ENCODE results near the gene JMJD7. TPM values are rescaled to one million over a fixed set of nuclear protein-coding genes. Genes with fewer than 3 reads are reported as not detected.

The JMJD7 gene
- polyA plus RNA-seq, 3 donors, result 8.8 to 9.4 (median 9.4) TPM

- no peak for DNase-seq (ENCODE audit: low read depth in 3 of 3, low spot score in 2 of 3)
Measured at GRCh38 chr15:41879321-41879845, 51.5 kb downstream of the JMJD7 start.

- DNase-seq (ENCODE audit: low read depth in 3 of 3, low spot score in 2 of 3), result no peak
Measured at GRCh38 chr15:41880156-41880877, 52.4 kb downstream of the JMJD7 start.

GRCh38 chr15:41881086-41881485, 53.2 kb downstream of the JMJD7 start:
- DNase-seq (ENCODE audit: low read depth in 3 of 3, low spot score in 2 of 3), result no peak

- DNase-seq (ENCODE audit: low read depth in 3 of 3, low spot score in 2 of 3), result no peak
Measured at GRCh38 chr15:41881550-41881919, 53.6 kb downstream of the JMJD7 start.

GRCh38 chr15:41881920-41882688, 54.2 kb downstream of the JMJD7 start:
- DNase-seq (ENCODE audit: low read depth in 3 of 3, low spot score in 2 of 3), result no peak

- DNase-seq (ENCODE audit: low read depth in 3 of 3, low spot score in 2 of 3), result no peak
Measured at GRCh38 chr15:41882689-41883483, 55.0 kb downstream of the JMJD7 start.

GRCh38 chr15:41883484-41883825, 55.6 kb downstream of the JMJD7 start:
- DNase-seq (ENCODE audit: low read depth in 3 of 3, low spot score in 2 of 3), result no peak

- no peak for DNase-seq (ENCODE audit: low read depth in 3 of 3, low spot score in 2 of 3)
Measured at GRCh38 chr15:41884458-41884857, 56.6 kb downstream of the JMJD7 start.

- DNase-seq (ENCODE audit: low read depth in 3 of 3, low spot score in 2 of 3), result no peak
Measured at GRCh38 chr15:41885321-41885720, 57.4 kb downstream of the JMJD7 start.

- DNase-seq (ENCODE audit: low read depth in 3 of 3, low spot score in 2 of 3), result no peak
Measured at GRCh38 chr15:41885841-41886240, 57.9 kb downstream of the JMJD7 start.

GRCh38 chr15:41886741-41887140, 58.8 kb downstream of the JMJD7 start:
- no peak for DNase-seq (ENCODE audit: low read depth in 3 of 3, low spot score in 2 of 3)

- no peak for DNase-seq (ENCODE audit: low read depth in 3 of 3, low spot score in 2 of 3)
Measured at GRCh38 chr15:41887161-41887560, 59.3 kb downstream of the JMJD7 start.

Other genes with a start within 250 kb of the JMJD7 start
- gene MGA, start 167.7 kb upstream of the JMJD7 start, polyA plus RNA-seq (ENCODE audit: insufficient read length in 3 of 3), result 10 to 100 TPM; 34.7 to 38.3 (median 34.8) TPM
- 10 to 100 TPM; 10.4 to 14.1 (median 10.6) TPM for gene MAPKBP1, start 53.6 kb upstream of the JMJD7 start, polyA plus RNA-seq (ENCODE audit: insufficient read length in 3 of 3)
- 1 to 10 TPM; 5.3 to 7.9 (median 5.5) TPM for gene PLA2G4B, start 10.8 kb downstream of the JMJD7 start, polyA plus RNA-seq (ENCODE audit: insufficient read length in 3 of 3)
- gene SPTBN5, start 66.0 kb downstream of the JMJD7 start, polyA plus RNA-seq (ENCODE audit: insufficient read length in 3 of 3), result 1 to 10 TPM; 1.5 to 2.8 (median 1.9) TPM
- 10 to 100 TPM; 13.7 to 17.0 (median 15.8) TPM for gene EHD4, start 144.5 kb downstream of the JMJD7 start, polyA plus RNA-seq (ENCODE audit: insufficient read length in 3 of 3)
- not detected for gene PLA2G4E, start 192.9 kb downstream of the JMJD7 start, polyA plus RNA-seq (ENCODE audit: insufficient read length in 3 of 3)